HG03039 (cell line): Measurements from ENCODE around the gene INTS1.

Source experiments
- ATAC-seq: cut with Tn5 transposase; IDR thresholded peaks from one replicate; pipeline ENCODE4 v1.9.1; 2021; ENCODE audit warnings: mild to moderate bottlenecking, moderate library complexity; ENCODE audit not compliant: unreplicated experiment

Gene INTS1

DNA sequence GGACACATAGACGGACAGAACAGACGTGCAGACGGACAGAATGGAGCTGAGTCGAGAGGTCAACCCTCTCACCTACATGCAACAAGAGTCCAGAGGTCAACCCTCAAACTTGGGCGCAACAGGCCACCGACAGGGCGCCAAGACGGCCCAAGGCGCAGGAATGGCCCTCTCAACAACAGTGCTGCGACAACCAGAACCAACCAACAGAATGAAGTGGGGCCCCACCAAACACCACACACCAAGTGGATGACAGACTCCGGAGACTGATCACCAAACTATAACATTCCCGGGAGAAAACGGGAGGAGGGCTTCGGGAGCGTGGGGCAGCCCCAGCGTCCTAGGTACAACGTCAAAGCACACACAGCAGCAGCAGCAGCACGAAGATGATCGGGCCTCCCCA, 13.4 kb downstream of the INTS1 start:
- no peak for ATAC-seq

DNA sequence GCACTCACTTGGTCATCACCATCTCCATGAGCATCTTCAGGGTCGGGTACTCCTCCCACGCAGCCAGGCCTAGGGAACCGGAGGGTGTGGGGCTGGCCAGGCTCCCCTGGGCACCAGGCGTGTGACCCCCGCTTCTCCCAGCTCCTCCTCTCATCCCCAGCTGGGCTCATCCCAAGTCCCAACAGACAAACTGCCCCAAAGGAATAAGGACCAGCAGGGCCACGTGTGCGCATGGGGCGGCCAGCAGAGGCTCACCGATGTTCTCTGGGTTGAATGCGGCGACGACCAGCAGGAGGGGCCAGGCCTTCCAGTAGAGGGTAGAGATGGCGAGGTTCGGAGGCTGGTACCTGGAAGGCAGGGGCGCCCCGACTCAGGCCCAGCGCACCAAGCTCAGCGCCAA, 14.9 kb downstream of the INTS1 start:
- ATAC-seq = no peak

DNA sequence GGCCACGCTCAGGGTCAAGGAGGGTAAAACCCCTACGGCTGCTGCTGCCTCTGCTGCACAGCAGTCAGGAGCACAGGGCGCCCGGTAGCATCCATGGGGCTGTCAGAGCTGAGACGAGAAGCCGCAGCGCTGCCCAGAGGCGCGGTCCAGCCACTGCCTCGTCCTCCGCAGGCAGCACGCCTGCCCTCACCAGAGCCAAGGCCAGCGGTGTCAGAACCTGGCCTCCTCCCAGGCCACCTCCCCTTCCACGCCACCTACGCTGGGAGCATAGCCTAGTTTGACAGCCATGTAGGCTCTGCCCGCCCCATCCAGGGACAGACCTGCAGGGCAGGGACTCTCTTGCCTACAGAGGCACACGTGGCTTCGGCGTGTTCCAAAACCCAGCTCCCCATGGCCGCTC, 16.2 kb downstream of the INTS1 start:
- no peak for ATAC-seq

DNA sequence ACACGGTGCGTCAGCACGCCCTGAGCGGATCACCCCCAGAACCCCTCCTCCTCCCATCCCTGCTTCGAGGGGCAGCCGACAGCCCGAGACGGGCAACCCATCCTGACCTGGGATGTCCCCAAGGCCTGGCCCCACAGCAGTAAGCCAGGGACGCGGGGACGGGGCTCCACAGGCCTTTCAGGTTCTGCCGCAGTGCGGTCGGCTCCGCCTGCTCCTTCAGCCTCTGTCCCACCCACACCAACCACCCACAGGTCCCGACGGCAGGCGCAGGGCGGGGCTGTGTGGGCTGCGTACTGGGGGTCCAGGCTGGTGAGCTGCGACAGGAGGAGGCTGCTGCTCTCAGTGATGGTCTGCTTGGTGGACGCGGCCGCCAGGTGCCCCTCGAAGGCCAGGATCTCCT, 16.7 kb downstream of the INTS1 start:
- ATAC-seq = no peak

DNA sequence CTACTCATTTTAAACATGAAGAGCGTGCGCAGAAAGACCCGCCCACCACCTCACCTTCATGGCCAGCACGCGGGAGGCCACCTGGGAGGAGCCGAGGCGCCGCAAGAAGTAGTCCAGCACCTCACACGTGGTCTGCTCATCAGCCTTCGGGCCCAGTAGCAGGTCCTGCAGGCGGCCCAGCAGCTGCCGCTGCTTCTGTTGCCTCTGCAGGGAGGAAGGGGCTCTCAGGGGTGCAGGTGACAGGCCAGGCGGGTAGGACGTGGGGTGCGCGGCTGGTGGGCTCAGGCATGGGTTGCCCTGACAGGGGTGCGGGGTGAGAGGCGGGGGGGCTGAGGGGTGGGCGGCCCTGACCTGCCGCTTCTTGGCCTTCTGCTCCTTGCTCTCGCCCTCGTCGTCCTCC, 17.6 kb downstream of the INTS1 start:
- ATAC-seq = no peak

DNA sequence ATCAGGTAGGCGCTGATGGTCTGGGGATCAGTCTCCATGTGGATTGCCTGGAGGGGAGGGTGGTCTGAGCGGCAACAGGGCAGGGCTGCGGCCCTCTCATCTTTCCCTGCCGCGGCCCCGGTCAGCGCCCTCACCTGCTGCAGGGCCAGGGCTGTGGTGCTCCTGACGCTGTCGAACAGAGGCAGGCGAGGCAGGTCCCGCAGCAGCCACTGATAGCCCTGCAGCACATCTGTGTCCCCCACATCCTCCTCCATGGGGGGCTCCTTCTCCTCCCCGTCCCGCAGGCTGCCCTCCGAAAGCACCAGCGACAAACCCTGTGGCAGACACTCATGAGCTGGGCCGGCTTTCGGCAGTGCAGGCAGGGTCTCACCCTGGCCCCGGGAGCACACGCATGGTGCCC, 19.0 kb downstream of the INTS1 start:
- no peak for ATAC-seq

DNA sequence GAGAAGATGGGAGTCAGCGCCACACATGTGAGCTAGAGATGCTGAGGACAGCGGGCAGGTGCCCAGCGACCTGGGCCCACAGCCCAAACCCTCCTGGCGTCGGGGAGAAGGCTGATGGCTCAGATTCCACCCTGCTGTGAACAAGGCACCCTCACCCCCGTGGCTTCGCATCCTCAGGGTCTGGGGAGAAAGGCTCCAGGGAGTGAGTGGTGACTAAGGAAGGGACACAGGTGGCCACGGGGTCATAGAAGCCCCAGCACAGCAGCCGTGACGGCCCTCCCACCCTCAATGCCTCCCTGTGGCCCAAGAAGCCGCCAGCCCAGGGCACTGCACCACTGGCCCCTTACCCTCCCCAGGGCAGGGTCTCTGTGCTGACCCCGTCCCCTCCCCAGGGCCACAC, 19.6 kb downstream of the INTS1 start:
- no peak for ATAC-seq

DNA sequence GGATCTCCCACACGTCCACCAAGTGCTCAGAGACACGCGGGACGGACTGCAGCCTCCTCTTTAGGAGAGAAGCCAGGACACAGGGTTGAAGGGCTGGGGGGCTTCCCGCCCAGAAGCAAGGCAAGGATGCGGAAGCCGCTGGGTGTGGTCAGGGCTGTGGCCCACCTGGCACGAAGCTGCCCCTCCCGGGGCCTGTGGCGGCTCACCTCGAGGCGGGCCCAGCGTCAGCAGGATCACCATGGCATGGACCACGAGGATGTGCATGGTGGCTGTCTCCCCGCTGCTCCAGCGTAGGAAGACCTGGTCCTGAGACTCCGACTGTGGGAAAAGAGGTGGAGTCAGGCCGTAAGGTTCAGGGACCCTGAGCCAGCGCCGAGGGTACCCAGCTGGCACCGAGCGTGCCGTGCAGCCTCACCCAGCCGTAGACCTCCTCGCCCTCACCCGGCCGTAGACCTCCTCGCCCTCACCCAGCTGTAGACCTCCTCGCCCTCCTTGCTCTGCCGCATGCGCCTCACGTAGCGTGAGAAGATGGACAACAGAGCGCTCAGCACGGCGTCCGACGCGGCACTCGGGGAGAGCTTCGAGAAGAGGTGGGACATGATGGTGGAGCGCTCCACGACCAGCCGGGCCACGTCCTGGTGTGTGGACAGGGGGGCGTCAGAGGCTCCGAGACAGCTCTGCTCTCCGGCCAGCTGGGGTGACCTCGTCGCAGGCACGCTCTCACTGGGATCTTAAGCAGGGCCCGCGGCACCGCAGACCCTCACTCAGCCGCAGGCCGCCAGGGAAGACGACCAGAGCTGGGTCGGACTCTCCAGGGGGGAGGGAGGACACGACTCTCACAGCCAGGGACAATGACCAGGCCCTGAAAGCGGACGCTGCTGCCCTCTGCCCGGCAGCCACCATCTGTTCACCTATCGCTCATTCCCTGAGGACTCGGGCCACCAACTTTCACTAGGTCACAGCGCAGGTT, 20.4 kb downstream of the INTS1 start:
- no peak for ATAC-seq

DNA sequence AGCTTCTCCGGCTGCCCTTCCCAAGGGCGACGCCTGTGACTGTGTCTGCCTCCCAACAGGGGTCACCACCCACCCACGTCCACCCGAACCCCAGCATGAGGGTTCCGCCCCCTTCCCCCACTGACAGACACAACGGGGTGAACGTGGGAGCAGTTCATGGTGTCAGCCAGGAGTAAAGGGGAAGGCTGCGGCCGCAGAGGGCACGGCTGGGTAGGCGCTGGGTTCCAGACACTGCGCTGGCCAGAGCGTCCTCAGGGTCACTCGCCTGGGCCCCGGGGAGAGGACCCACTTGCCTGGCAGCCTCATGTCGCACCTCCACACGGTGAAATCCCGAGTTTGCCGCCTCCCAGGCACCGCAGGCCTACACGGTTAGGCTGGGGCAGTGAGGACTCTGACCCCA, 21.1 kb downstream of the INTS1 start:
- no peak for ATAC-seq

DNA sequence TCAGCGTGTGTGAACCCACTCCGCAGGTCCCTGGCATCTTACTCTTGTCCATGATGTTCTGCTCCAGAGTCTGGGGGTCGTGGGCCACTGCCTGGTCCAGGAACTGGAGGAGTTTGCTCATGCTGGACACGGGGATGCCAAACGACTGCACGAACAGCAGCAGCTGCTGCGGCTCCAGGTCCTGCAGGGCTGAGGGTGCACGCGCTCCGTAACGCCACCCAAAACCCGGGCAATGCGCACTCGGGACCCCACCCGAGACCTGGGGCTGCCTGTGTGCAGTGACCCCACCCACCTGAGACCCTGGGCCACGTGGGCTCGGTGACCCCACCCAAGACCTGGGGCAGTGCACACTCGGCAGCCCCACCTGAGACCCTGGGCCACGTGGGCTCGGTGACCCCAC, 22.9 kb downstream of the INTS1 start:
- ATAC-seq = no peak

DNA sequence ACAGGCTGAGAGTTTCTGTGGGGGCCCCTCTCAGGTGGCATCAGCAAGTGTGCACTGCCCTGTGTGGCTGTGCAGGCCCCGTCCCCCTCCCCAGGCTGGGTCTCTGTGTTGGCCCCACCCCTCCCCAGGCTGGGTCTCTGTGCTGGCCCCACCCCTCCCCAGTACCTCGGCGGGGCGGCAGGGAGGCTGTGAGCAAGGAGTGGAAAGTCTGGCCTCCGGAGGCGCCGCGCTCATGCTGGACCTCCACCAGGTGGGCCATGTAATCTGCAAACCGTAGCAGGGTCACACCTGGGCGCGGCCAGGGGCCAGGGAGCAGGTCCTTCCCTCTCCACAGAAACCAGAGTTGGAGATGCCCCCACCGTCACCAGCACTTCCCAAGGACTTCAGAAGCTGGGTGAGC, 23.5 kb downstream of the INTS1 start:
- no peak for ATAC-seq

DNA sequence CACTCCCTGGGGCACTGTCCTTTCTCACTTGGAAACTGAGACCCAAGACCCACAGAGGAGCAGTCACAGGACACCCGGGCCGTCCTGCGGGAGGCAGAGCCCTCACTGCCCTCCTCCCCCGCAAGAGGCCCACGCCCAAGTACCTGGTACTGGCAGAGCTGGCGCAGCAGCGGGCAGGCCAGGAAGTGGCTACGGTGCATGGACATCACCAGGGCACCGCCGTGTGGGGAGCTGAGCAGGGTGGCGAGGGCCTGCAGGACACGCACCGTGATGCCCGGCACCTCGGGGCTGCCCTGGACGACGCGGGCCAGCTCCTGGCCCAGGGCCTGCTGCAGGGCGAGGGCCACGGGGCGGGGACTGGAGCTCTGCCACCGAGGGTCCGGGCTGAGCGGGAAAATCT, 24.9 kb downstream of the INTS1 start:
- ATAC-seq = no peak

DNA sequence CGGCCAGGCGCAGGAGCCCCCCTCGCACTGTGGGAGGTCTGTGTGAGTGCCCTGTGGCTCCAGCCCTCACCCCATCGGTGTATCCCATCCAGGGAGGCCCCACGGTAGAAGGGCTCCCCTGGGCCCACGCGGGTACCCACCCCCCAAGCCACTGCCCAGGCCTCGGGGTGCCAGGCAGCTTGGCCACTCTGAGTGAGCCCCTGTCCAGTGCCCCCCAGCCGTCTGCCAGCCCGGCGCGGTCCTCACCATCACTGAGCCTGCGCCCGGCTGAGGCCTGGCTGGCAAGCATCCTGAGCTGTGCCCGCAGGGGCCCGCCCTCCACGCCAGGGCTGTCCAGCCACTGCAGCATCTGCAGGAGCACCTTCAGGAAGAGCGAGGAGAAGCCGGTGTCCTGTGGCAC, 25.7 kb downstream of the INTS1 start:
- no peak for ATAC-seq

DNA sequence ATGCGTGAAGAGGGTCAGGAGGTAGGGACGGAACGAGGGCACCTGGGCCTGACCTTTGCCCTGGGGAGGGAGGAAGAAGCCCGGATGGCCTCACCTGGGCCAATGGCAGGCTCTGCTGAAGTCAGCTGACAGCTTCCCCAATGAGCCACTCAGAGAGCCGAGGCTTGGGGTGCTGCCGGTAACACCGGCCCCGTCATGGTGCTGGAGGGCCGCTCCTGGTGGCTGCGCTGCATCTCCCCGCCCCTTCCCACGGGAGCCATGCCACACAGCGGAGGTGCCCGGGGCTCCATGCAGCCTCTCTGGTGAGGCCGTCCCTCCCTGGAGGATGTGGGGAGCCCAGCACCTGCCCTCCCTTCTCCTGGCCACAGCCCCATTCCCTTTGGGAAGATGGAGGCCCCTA, 27.3 kb downstream of the INTS1 start:
- no peak for ATAC-seq

DNA sequence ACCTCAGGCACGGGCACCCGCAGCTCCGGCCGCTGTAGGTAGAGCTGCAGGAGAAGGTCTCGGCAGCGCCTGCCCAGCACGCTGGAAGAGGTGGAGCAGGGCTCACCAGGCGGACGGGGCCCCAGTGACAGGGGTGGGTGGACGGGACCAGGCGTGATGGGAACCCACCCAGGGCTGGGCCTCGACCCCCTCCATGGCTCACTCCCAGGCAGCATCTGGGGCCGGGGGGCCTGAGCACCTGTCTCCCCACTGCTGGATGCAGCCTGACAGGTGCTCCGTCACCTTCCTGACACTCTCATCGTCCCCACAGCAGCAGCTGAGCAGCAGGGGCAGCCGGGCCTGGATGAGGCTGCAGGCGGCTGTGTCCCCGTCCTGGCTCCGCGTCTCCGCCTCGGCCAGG, 28.2 kb downstream of the INTS1 start:
- no peak for ATAC-seq

DNA sequence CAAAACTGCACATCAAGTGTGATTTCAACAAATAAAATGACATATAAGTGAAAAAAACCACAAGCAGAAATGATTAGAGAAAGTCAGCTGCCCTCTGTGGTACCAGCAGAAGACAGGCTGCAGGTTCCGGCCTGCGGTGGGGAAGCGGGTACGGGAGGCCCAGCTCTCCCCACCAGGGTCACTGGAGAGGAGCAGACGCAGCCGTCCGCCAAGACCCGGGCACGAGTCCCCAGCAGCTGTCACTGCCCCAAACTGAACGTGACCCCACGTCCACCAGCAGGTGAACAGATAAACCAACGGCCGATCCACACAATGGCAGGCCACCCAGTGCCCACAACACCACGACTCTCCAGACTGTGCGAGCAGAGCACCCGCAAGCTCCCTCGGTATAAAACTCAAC, 28.8 kb downstream of the INTS1 start:
- no peak for ATAC-seq

DNA sequence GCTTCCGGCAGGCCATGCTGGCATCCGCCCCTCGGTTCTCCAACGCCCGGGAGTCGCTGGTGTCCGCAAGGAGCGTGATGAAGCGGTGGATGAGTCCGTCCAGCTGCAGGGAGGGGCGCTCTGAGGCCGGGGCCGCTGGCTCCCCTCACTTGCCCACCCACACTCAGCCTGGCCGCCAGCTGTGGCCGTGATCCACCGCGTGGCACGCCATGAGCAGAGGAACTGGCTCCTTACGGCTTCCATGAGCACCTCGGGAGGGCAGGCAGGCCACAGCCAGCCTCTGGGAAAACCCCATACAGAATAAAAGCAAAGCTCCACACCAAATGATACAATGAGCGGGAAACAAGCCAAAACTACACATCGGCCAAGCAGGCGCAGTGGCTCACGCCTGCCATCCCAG, 29.5 kb downstream of the INTS1 start:
- ATAC-seq = no peak

DNA sequence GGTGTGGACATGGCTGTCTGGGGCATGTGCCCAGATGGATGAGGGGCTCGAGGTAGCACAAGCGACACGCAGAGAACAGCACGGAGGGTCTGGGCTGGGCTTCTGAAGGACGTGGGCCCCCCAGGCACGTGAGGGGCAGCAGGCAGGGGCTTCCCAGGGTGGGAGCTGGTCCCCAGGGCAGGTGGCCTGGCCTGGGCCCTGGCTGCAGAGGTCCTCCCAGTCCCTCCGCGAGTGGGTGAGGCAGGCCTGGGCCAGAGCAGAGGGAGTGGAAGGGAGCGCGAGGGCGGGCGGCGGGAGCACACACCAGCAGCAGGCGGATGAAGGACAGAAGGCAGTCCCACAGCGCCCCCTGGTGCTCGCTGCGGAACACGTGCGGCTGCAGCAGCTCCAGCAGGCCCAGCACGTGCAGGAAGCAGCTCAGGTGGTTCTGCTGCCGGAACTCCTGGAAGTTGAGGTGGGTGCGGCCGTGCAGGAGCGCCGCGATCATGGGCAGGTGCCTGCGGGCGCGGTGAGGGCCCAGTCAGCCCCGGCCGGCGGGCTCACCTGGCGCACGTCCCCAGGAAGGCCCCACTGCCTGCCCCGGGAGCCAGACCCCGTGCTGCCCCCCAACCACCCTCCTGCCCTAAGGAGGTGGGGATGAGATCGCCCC, 30.2 kb downstream of the INTS1 start:
- no peak for ATAC-seq

DNA sequence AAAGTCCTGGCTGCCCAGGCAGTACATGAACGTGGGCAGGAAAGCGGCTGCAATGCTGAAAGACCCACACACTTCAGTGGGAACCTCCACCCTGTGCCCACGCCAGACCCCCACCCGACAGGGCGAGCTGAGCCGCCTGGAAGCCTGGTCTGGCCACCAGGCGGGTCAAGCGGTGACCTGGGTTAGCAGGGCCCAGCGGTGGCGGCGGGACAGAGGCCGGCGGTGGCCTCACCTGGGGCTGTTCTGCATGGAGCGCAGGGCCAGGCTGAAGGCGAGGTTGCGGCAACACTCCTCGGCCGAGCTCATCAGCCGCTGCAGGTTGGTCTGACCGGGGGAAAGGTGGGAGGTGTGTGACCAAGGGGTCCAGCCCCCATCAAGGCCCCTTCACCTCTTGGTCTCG, 33.3 kb downstream of the INTS1 start:
- no peak for ATAC-seq

DNA sequence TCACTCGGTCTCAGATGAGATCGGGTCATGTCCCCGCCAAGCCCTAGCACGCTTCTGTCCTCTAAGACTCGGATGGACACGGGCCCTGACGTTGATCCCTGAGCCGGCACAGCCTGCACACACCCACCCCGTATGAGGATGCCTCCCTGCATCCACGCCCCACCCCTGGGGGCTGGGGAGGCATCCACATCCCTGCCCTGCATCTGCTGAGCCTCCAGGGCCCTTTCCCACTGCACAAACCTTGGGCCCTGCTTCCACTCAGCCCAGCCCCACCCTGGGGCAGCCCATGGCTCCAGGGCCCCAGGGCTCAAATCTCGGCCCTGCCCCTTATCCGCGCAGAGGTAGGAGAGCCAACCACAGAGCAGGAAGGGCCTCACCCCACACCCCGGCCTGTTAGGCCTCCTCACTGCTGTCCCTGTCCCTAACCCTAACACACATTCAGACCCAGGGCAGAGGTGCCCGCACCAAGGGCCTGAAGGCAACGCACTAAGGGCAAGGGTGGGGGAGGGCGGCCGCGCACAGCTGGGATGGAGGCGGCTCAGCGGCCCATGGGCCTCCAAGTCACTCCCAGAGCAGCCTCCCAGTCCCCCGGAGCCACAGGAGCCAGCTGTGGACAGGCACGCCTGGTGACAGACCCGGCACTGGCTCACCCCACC, 35.4 kb downstream of the INTS1 start:
- no peak for ATAC-seq

DNA sequence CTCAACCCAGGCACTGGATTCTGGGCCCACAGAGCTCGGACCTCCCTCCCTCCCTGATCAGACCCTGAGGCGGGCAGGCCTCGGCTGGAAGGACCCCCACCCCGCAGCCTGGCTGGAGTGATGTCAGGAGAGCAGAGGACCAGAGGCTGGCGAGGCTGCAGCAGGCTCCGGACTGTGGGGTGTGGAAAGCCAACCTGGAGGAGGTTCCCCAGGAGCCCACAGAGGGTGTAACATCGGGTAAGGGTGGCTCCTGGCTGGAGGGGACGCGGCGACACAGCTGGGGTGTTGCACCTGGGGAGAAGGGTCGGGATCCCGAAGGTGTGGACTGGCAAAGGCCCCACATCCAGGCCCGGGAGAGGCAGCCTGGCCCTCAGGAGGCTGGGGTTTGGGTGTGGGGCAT, 36.0 kb downstream of the INTS1 start:
- no peak for ATAC-seq
